H1 (cell line): ENCODE data around the gene ACBD6.

Experiments used
- CREB1 ChIP-seq: IDR thresholded peaks from 2 replicates; pipeline ENCODE4 v1.6.1; 2012; ENCODE audit warnings: inconsistent platforms
- JUND ChIP-seq: IDR thresholded peaks from 2 replicates; pipeline ENCODE4 v1.6.1; 2011; ENCODE audit warnings: mild to moderate bottlenecking, improper control_type of control experiment, low read length
- POLR2A ChIP-seq, 2 experiments: IDR thresholded peaks; 1 replicate in 1 of 2; 2 replicates in 1 of 2; pipeline ENCODE4 v1.6.1; 2011; ENCODE audit warnings: low read depth in 2 of 2, low read length in 2 of 2, mild to moderate bottlenecking in 2 of 2; ENCODE audit errors: control extremely low read depth in 1 of 2
- POLR2AphosphoS5 ChIP-seq: IDR thresholded peaks from 2 replicates; pipeline ENCODE4 v1.6.1; 2011; ENCODE audit warnings: low read depth, low read length
- RAD21 ChIP-seq, 2 experiments: IDR thresholded peaks in 1 of 2; conservative IDR thresholded peaks in 1 of 2; 2 replicates each; pipeline ENCODE4 v1.6.1; 2011; ENCODE audit warnings: low read depth in 2 of 2, low read length in 2 of 2, improper control_type of control experiment in 1 of 2, inconsistent platforms in 1 of 2, mild to moderate bottlenecking in 1 of 2, moderate library complexity in 1 of 2
- RFX5 ChIP-seq: IDR thresholded peaks from 2 replicates; pipeline ENCODE4 v1.6.1; 2011; ENCODE audit warnings: low read depth, low read length, improper control_type of control experiment, borderline replicate concordance
- SAP30 ChIP-seq: fragments of 300-600 bp; sonication (generic); IDR thresholded peaks from 2 replicates; pipeline ENCODE4 v1.7.1; 2012; ENCODE audit warnings: low read length, moderate library complexity, mild to moderate bottlenecking, inconsistent platforms; ENCODE audit not compliant: insufficient read depth, insufficient replicate concordance
- YY1 ChIP-seq: IDR thresholded peaks from 2 replicates; pipeline ENCODE4 v1.6.1; 2011; ENCODE audit warnings: low read depth, mild to moderate bottlenecking, low read length
- TF ChIP-seq, protein P1 (sequence below): IDR thresholded peaks from 2 replicates; pipeline ENCODE4 v1.6.1; 2011; ENCODE audit warnings: low read length, improper control_type of control experiment
- TF ChIP-seq, protein P2 (sequence below), 3 experiments: IDR thresholded peaks; 1 replicate in 2 of 3; 2 replicates in 1 of 3; pipeline versions ENCODE4 v1.5.1 to v1.6.1; 2011; ENCODE audit warnings: low read length in 3 of 3, mild to moderate bottlenecking in 3 of 3, inconsistent platforms in 2 of 3, low read depth in 1 of 3, moderate library complexity in 1 of 3; ENCODE audit not compliant: insufficient read depth in 1 of 3; ENCODE audit errors: control extremely low read depth in 1 of 3
- TF ChIP-seq, protein P3 (sequence below): IDR thresholded peaks from 2 replicates; pipeline ENCODE4 v1.6.1; 2012; ENCODE audit warnings: inconsistent platforms

DNA sequence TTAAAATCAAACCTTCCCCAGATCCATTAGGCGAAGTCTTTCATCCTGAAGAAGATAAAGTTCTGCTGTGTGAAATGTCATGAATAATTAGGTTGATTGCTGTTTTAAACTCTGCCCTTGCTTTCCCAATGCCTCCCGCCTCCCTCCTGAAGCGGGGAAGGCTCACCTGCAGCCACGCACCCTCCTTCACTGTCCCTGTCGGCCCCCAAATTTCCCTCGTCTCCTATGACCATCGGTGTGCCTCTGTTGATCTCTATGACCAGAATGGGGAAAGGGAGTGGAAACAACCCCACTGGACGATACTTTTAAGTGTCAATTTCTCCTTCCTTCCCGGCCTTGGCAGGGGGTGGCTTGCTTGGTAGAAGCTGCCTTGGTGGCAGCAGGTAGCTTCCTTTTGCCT lies 237.2 kb downstream of the ACBD6 start:
- TF ChIP-seq RFX5 (no peak), POLR2A (IDR thresholded peaks at IDR 0.05; ENCODE audit: control extremely low read depth in 1 of 2, low read depth in 2 of 2, low read length in 2 of 2) (no peak), JUND (no peak), RAD21 (IDR thresholded peaks at IDR 0.05 in 1 of 2, conservative IDR thresholded peaks at IDR 0.05 in 1 of 2; ENCODE audit: low read depth in 2 of 2, low read length in 2 of 2) (no peak), SAP30 (no peak), POLR2AphosphoS5 (no peak), YY1 (no peak), CREB1 (no peak)
- TF ChIP-seq, protein P1, sequence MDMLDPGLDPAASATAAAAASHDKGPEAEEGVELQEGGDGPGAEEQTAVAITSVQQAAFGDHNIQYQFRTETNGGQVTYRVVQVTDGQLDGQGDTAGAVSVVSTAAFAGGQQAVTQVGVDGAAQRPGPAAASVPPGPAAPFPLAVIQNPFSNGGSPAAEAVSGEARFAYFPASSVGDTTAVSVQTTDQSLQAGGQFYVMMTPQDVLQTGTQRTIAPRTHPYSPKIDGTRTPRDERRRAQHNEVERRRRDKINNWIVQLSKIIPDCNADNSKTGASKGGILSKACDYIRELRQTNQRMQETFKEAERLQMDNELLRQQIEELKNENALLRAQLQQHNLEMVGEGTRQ, result no peak
- TF ChIP-seq, protein P2, sequence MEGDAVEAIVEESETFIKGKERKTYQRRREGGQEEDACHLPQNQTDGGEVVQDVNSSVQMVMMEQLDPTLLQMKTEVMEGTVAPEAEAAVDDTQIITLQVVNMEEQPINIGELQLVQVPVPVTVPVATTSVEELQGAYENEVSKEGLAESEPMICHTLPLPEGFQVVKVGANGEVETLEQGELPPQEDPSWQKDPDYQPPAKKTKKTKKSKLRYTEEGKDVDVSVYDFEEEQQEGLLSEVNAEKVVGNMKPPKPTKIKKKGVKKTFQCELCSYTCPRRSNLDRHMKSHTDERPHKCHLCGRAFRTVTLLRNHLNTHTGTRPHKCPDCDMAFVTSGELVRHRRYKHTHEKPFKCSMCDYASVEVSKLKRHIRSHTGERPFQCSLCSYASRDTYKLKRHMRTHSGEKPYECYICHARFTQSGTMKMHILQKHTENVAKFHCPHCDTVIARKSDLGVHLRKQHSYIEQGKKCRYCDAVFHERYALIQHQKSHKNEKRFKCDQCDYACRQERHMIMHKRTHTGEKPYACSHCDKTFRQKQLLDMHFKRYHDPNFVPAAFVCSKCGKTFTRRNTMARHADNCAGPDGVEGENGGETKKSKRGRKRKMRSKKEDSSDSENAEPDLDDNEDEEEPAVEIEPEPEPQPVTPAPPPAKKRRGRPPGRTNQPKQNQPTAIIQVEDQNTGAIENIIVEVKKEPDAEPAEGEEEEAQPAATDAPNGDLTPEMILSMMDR (IDR thresholded peaks at IDR 0.05; ENCODE audit: control extremely low read depth in 1 of 3, insufficient read depth in 1 of 3, low read depth in 1 of 3, low read length in 3 of 3), result no peak
- TF ChIP-seq, protein P3, sequence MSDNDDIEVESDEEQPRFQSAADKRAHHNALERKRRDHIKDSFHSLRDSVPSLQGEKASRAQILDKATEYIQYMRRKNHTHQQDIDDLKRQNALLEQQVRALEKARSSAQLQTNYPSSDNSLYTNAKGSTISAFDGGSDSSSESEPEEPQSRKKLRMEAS, result no peak
